SK-N-SH (cell line): ENCODE data around the gene KRTAP10-7.

Experiments used
- ELF1 ChIP-seq: IDR thresholded peaks from 2 replicates; pipeline ENCODE4 v1.4.0; 2012
- EP300 ChIP-seq, 2 experiments: IDR thresholded peaks; 2 replicates each; pipeline versions ENCODE4 v1.4.0 to v1.6.1; 2012; ENCODE audit warnings: borderline replicate concordance in 1 of 2, low read depth in 1 of 2, low read length in 1 of 2
- GABPA ChIP-seq: IDR thresholded peaks from 2 replicates; pipeline ENCODE4 v1.4.0; 2012; ENCODE audit warnings: low read depth, mild to moderate bottlenecking
- MEF2A ChIP-seq: IDR thresholded peaks from 2 replicates; pipeline ENCODE4 v1.4.0; 2012; ENCODE audit warnings: low read depth, borderline replicate concordance
- POLR2AphosphoS5 ChIP-seq: IDR thresholded peaks from 2 replicates; pipeline ENCODE4 v1.6.1; 2012; ENCODE audit warnings: low read depth, low read length
- RFX5 ChIP-seq: IDR thresholded peaks from 2 replicates; pipeline ENCODE4 v1.6.1; 2012; ENCODE audit warnings: mild to moderate bottlenecking, improper control_type of control experiment, low read length
- SIN3A ChIP-seq: IDR thresholded peaks from 2 replicates; pipeline ENCODE4 v1.6.1; 2012; ENCODE audit warnings: low read depth, mild to moderate bottlenecking, low read length, moderate library complexity, borderline replicate concordance
- TAF1 ChIP-seq: IDR thresholded peaks from 2 replicates; pipeline ENCODE4 v1.6.1; 2012; ENCODE audit warnings: low read depth, mild to moderate bottlenecking, low read length, moderate library complexity, borderline replicate concordance
- TF ChIP-seq, protein P1 (sequence below): fragments of 200-600 bp; sonication (generic); IDR thresholded peaks from 2 replicates; pipeline ENCODE4 v1.6.1; 2017; ENCODE audit warnings: antibody characterized with exemption, mild to moderate bottlenecking, moderate library complexity
- TF ChIP-seq, protein P2 (sequence below): IDR thresholded peaks from 2 replicates; pipeline ENCODE4 v1.6.1; 2012; ENCODE audit warnings: mild to moderate bottlenecking, low read depth, low read length, moderate library complexity
- TF ChIP-seq, protein P3 (sequence below): IDR thresholded peaks from 2 replicates; pipeline ENCODE4; 2012

DNA sequence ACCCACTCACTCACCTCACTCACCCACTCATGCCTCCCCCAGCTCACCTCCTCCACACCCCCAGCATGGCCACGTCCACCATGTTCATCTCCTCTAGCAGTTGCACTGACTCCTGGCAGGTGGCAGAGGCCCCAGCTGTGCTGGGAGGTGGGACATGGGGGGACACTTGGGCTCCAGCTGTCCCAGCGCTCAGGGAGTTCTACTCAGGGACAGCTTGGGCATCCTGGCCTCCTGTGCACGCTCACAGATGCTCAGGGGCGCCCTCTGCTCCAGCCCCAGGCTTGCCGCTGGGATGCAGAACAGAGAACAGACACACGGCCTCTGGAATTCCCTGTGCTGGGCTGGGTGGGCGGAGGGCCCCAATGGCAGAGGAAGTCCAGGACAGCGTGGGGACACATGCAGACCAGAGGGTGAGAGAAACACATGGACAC, 16.7 kb downstream of the KRTAP10-7 start:
- TF ChIP-seq, protein P1, sequence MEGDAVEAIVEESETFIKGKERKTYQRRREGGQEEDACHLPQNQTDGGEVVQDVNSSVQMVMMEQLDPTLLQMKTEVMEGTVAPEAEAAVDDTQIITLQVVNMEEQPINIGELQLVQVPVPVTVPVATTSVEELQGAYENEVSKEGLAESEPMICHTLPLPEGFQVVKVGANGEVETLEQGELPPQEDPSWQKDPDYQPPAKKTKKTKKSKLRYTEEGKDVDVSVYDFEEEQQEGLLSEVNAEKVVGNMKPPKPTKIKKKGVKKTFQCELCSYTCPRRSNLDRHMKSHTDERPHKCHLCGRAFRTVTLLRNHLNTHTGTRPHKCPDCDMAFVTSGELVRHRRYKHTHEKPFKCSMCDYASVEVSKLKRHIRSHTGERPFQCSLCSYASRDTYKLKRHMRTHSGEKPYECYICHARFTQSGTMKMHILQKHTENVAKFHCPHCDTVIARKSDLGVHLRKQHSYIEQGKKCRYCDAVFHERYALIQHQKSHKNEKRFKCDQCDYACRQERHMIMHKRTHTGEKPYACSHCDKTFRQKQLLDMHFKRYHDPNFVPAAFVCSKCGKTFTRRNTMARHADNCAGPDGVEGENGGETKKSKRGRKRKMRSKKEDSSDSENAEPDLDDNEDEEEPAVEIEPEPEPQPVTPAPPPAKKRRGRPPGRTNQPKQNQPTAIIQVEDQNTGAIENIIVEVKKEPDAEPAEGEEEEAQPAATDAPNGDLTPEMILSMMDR = no peak
- TF ChIP-seq, protein P2, sequence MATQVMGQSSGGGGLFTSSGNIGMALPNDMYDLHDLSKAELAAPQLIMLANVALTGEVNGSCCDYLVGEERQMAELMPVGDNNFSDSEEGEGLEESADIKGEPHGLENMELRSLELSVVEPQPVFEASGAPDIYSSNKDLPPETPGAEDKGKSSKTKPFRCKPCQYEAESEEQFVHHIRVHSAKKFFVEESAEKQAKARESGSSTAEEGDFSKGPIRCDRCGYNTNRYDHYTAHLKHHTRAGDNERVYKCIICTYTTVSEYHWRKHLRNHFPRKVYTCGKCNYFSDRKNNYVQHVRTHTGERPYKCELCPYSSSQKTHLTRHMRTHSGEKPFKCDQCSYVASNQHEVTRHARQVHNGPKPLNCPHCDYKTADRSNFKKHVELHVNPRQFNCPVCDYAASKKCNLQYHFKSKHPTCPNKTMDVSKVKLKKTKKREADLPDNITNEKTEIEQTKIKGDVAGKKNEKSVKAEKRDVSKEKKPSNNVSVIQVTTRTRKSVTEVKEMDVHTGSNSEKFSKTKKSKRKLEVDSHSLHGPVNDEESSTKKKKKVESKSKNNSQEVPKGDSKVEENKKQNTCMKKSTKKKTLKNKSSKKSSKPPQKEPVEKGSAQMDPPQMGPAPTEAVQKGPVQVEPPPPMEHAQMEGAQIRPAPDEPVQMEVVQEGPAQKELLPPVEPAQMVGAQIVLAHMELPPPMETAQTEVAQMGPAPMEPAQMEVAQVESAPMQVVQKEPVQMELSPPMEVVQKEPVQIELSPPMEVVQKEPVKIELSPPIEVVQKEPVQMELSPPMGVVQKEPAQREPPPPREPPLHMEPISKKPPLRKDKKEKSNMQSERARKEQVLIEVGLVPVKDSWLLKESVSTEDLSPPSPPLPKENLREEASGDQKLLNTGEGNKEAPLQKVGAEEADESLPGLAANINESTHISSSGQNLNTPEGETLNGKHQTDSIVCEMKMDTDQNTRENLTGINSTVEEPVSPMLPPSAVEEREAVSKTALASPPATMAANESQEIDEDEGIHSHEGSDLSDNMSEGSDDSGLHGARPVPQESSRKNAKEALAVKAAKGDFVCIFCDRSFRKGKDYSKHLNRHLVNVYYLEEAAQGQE = no peak
- TF ChIP-seq MEF2A = no peak
- TF ChIP-seq, protein P3, sequence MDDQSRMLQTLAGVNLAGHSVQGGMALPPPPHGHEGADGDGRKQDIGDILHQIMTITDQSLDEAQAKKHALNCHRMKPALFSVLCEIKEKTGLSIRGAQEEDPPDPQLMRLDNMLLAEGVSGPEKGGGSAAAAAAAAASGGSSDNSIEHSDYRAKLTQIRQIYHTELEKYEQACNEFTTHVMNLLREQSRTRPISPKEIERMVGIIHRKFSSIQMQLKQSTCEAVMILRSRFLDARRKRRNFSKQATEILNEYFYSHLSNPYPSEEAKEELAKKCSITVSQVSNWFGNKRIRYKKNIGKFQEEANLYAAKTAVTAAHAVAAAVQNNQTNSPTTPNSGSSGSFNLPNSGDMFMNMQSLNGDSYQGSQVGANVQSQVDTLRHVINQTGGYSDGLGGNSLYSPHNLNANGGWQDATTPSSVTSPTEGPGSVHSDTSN = no peak
- TF ChIP-seq SIN3A = no peak
- TF ChIP-seq POLR2AphosphoS5 = no peak
- TF ChIP-seq GABPA = no peak
- no peak for TF ChIP-seq ELF1
- no peak for TF ChIP-seq EP300 (IDR thresholded peaks at IDR 0.05; ENCODE audit: borderline replicate concordance in 1 of 2, low read depth in 1 of 2, low read length in 1 of 2)
- no peak for TF ChIP-seq RFX5
- TF ChIP-seq TAF1 = no peak
